ENCODE data around the gene APLP2. TPM values are rescaled to one million over a fixed set of nuclear protein-coding genes. Genes with fewer than 3 reads are reported as not detected.

The APLP2 gene
- total RNA-seq, 2 experiments from 2014 or later: 25.5 to 29.8 TPM

GRCh38 chr11:130118165-130118564 lies 48.5 kb downstream of the APLP2 start:
- Mint-ChIP-seq H3K4me1 (ENCODE audit: low read depth) (peaks cover 41% of the 10 kb centered on the region), H3K27ac (no peak overlapping the region), H3K9me3 (no peaks in the 10 kb centered on the region), H3K4me3 (no peak overlapping the region), H3K36me3 (ENCODE audit: low read depth) (peaks cover 17% of the 10 kb centered on the region), H3K27me3 (peaks cover 7% of the 10 kb centered on the region)
- POLR2A ChIA-PET: interaction anchor here (0.6 to 1.5 kb wide), 4 partner anchors 111 to 231 kb away, joined by 3 to 5 read pairs (median 4); partner anchors contain the start of gene PRDM10
- no peak for TF ChIP-seq CTCF (IDR thresholded peaks at IDR 0.05)
- CTCF ChIA-PET: interaction anchor here (0.7 to 2.5 kb wide), 5 partner anchors 12 to 126 kb away, joined by 3 to 16 read pairs (median 3); partner anchors contain the start of gene APLP2
- intact Hi-C loops (cut with micrococcal nuclease): loop anchor here (5.0 kb wide), 1 partner anchor 116 kb away; the partner anchor contains the start of gene PRDM10
- DNase-seq (no peak), ATAC-seq (peak; percentile 28)

GRCh38 chr11:130118636-130119387 lies 49.1 kb downstream of the APLP2 start:
- intact Hi-C loops (cut with micrococcal nuclease): loop anchor here (5.0 kb wide), 1 partner anchor 117 kb away; the partner anchor contains the start of gene PRDM10
- Mint-ChIP-seq H3K4me3 (no peak overlapping the region), H3K27me3 (peaks cover 7% of the 10 kb centered on the region), H3K9me3 (no peaks in the 10 kb centered on the region), H3K27ac (no peak overlapping the region), H3K36me3 (ENCODE audit: low read depth) (peaks cover 18% of the 10 kb centered on the region), H3K4me1 (ENCODE audit: low read depth) (peaks cover 41% of the 10 kb centered on the region)
- ChIA-PET POLR2A (interaction anchor here (0.6 to 1.5 kb wide), 5 partner anchors 10 to 231 kb away, joined by 3 to 5 read pairs (median 4); partner anchors contain the start of gene PRDM10), CTCF (interaction anchor here (0.7 to 2.5 kb wide), 7 partner anchors 9 to 127 kb away, joined by 3 to 16 read pairs (median 3); partner anchors contain the start of gene APLP2)
- no peak for TF ChIP-seq CTCF (IDR thresholded peaks at IDR 0.05)
- DNase-seq (peak; percentile 64), ATAC-seq (peak; percentile 77)

- Mint-ChIP-seq H3K4me1 (ENCODE audit: low read depth) (peaks cover 41% of the 10 kb centered on the region), H3K36me3 (ENCODE audit: low read depth) (peaks cover 27% of the 10 kb centered on the region), H3K4me3 (no peak overlapping the region), H3K9me3 (no peaks in the 10 kb centered on the region), H3K27me3 (peaks cover 7% of the 10 kb centered on the region), H3K27ac (no peak overlapping the region)
- no peak for ATAC-seq
- TF ChIP-seq CTCF (IDR thresholded peaks at IDR 0.05): no peak
- no peak for DNase-seq
- intact Hi-C loops (cut with micrococcal nuclease): loop anchor here (5.0 kb wide), 1 partner anchor 48 kb away; no protein-coding TSS in a partner anchor
- ChIA-PET CTCF (interaction anchor here (0.7 to 2.5 kb wide), 2 partner anchors 12 to 50 kb away, joined by 3 to 16 read pairs; no protein-coding TSS in a partner anchor), POLR2A (interaction anchor here (1.1 kb wide), 1 partner anchor 11 kb away, joined by 3 read pairs; no protein-coding TSS in a partner anchor)
Measured at GRCh38 chr11:130120045-130120444, 50.4 kb downstream of the APLP2 start.

GRCh38 chr11:130121445-130121978 lies 51.8 kb downstream of the APLP2 start:
- Mint-ChIP-seq H3K4me1 (ENCODE audit: low read depth) (peaks cover 41% of the 10 kb centered on the region), H3K36me3 (ENCODE audit: low read depth) (peaks cover 27% of the 10 kb centered on the region), H3K27me3 (peaks cover 5% of the 10 kb centered on the region), H3K9me3 (no peaks in the 10 kb centered on the region), H3K4me3 (no peak overlapping the region), H3K27ac (no peak overlapping the region)
- no peak for TF ChIP-seq CTCF (IDR thresholded peaks at IDR 0.05)
- POLR2A ChIA-PET: interaction anchor here (1.8 kb wide), 2 partner anchors 118 to 120 kb away, joined by 6 to 8 read pairs; partner anchors contain the start of gene PRDM10
- ATAC-seq (peak; percentile 52), DNase-seq (peak; percentile 68)
- intact Hi-C loops (cut with micrococcal nuclease): loop anchor here (5.0 kb wide), 1 partner anchor 49 kb away; no protein-coding TSS in a partner anchor
- CTCF ChIA-PET: interaction anchor here (1.9 to 2.1 kb wide), 2 partner anchors 11 to 130 kb away, joined by 8 to 17 read pairs; no protein-coding TSS in a partner anchor

All from activated CD8-positive, alpha-beta T cell treated with anti-CD3 and anti-CD28 coated beads for 36 hours (primary cell).